HG03354 (cell line): ENCODE measurements around the gene ANAPC15.
"Not testable (repeated sequence)": the region's sequence is repeated elsewhere in the genome, so short reads cannot be mapped to it uniquely, and the experiment has no call there.

ENCODE experiments used
- ATAC-seq: cut with Tn5 transposase; IDR thresholded peaks from one replicate; pipeline ENCODE4 v1.9.1; 2021; ENCODE audit warnings: mild to moderate bottlenecking; ENCODE audit not compliant: unreplicated experiment, poor library complexity, severe bottlenecking

The ANAPC15 gene

GRCh38 chr11:72112143-72112977 is at the start of gene ANAPC15:
Gene ANAPC15, minus strand, starts transcription at chr11:72112695. Its CDS starts 1,419 bp downstream, at chr11:72111276.
- ATAC-seq: peak; percentile 93

DNA sequence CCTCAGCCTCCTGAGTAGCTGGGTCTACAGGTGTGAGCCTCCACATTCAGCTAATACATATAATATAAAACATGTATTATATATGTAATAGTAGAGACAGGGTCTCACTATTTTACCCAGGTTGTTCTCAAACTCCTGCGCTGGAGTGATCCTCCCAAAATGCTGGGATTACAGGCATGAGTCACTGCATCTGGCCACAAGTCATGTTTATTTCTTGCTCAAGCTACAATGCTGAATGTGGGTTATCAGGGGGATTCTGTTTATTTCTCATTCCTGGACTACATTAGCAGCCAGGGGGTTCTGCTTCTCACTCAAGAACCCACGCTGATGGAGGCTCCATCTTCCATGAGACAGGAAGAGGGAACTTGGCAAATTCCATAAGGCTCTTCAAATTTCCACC is 47.8 kb upstream of the ANAPC15 start:
- no peak for ATAC-seq

- ATAC-seq: no peak
These were observed 44.6 kb upstream of the ANAPC15 start for GRCh38 chr11:72157131-72157530.

DNA sequence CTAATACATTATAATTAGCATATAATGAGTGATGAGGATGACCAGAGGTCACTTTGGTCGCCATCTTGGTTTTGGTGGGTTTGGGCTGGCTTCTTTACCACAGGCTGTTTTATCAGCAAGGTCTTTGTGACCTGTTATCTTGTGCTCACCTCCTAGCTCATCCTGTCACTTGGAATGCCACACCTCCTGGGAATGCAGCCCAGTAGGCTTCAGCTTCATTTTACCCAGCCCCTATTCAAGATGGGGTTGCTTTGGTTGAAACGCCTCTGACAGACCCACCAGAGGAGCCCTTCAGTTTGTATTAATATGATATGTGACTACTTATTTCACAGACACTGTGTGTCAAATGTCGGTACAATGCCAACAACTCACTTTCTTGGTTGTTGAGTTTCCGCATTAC is 43.3 kb upstream of the ANAPC15 start:
- ATAC-seq: no peak

DNA sequence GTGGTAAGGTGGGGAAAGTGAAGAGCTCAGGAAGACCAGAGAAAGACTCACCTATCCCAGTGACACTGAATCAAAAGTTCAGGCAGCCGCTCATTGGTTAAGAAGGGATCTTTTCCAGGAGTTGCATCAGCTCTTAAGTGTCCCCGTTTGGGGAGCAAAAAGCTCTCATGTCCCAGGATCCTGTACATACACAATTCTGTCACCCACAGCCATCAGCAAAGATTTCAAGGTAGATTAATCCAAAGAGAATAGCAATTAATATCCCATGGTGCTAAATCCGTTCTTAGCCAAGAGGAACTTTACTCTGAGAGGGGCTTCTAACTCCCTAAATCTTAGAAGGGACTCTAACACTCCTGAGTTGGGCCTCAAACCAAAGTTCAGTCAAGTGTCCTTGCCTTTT is 42.3 kb upstream of the ANAPC15 start:
- no peak for ATAC-seq

GRCh38 chr11:72153874-72154273 is 41.4 kb upstream of the ANAPC15 start:
- not testable (repeated sequence) for ATAC-seq

- no peak for ATAC-seq
These were observed 38.4 kb upstream of the ANAPC15 start for GRCh38 chr11:72150882-72151281.

- ATAC-seq: no peak
These were observed 34.1 kb upstream of the ANAPC15 start for GRCh38 chr11:72146625-72147024.

- ATAC-seq: no peak
These were observed 32.5 kb upstream of the ANAPC15 start for GRCh38 chr11:72144807-72145565.

- not testable (repeated sequence) for ATAC-seq
These were observed 30.0 kb upstream of the ANAPC15 start for GRCh38 chr11:72142543-72142942.

- not testable (repeated sequence) for ATAC-seq
These were observed 29.6 kb upstream of the ANAPC15 start for GRCh38 chr11:72142086-72142485.

GRCh38 chr11:72141066-72141465 is 28.6 kb upstream of the ANAPC15 start:
- no peak for ATAC-seq

GRCh38 chr11:72140661-72141060 is 28.2 kb upstream of the ANAPC15 start:
- no peak for ATAC-seq

- no peak for ATAC-seq
These were observed 27.0 kb upstream of the ANAPC15 start for GRCh38 chr11:72139500-72139899.

- no peak for ATAC-seq
These were observed 26.4 kb upstream of the ANAPC15 start for GRCh38 chr11:72138821-72139390.

GRCh38 chr11:72136684-72137262 is 24.3 kb upstream of the ANAPC15 start:
- ATAC-seq: no peak

- ATAC-seq: no peak
These were observed 23.6 kb upstream of the ANAPC15 start for GRCh38 chr11:72135891-72136683.

DNA sequence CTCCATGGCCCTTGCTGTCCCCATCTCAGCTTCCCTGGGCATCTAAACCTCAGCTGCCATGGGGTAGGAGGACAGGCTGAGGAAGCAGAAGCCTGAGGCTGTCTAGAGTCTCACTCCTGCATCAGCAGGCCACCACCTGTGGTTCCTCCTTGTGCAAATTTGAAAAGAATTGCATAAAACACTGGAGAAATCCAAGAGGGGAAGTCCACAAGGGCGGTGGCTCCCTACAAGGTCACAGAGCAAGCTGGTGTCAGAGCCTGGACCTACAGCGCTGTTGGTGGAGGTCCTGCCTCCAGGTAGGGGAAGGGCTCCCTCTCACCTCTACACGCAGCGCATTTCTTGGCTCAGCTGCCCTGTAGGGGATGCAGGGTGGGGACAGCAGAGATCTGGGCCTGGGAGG is 23.0 kb upstream of the ANAPC15 start, which contains the start of gene FOLR3:
FOLR3 (plus strand) TSS at position 253 of the 400 bp plus-strand sequence. CDS start 228 bp downstream, outside the sequence.
- not testable (repeated sequence) for ATAC-seq

- no peak for ATAC-seq
These were observed 20.2 kb upstream of the ANAPC15 start for GRCh38 chr11:72132646-72133045.
